ENCODE results near the gene NPR3. TPM values are rescaled to one million over a fixed set of nuclear protein-coding genes. Genes with fewer than 3 reads are reported as not detected.

The NPR3 gene
- total and polyA plus RNA-seq, 2 experiments from 2014 or later: 0.07 to 0.15 TPM

DNA sequence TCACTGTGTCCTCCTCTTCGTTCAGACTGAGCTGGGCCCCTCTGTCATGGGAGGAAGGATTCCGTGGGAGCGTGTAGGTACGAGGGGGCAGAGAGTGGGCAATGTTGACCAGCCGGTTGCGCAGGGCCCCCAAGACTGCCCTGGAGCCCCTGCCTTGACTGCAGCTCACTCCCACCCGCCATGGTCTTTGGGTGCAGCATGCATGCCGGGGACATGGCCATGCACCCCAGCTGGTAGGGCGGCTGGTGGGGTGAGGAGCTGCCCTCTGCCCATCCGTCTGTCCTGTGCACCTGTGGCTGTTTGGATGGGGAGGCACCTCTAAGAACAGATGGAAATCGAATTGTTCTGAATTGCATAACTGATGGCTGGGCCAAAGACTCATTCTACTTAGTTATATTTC is 42.6 kb upstream of the NPR3 start:
- peaks cover 82% of the 10 kb centered on the region for H3K9me3 Mint-ChIP-seq
- H3K27me3 Mint-ChIP-seq (ENCODE audit: insufficient read depth, low read depth, poor library complexity): peaks cover 1% of the 10 kb centered on the region
- H3K9me2 ChIP-seq (ENCODE audit: insufficient read depth): 0 out of 2 replicates have a peak, but pooled peaks cover 2% of the 10 kb centered on the region
- H2AFZ ChIP-seq: no peak overlapping the region
- TF ChIP-seq NANOG (IDR thresholded peaks at IDR 0.05; ENCODE audit: borderline replicate concordance): no peak
- no peak for TF ChIP-seq EZH2phosphoT487 (IDR thresholded peaks at IDR 0.05; ENCODE audit: unreplicated experiment)
- no peak for TF ChIP-seq CREB1 (CRISPR knock-in tag; IDR thresholded peaks at IDR 0.05; ENCODE audit: low read depth)
- TF ChIP-seq, protein P1, sequence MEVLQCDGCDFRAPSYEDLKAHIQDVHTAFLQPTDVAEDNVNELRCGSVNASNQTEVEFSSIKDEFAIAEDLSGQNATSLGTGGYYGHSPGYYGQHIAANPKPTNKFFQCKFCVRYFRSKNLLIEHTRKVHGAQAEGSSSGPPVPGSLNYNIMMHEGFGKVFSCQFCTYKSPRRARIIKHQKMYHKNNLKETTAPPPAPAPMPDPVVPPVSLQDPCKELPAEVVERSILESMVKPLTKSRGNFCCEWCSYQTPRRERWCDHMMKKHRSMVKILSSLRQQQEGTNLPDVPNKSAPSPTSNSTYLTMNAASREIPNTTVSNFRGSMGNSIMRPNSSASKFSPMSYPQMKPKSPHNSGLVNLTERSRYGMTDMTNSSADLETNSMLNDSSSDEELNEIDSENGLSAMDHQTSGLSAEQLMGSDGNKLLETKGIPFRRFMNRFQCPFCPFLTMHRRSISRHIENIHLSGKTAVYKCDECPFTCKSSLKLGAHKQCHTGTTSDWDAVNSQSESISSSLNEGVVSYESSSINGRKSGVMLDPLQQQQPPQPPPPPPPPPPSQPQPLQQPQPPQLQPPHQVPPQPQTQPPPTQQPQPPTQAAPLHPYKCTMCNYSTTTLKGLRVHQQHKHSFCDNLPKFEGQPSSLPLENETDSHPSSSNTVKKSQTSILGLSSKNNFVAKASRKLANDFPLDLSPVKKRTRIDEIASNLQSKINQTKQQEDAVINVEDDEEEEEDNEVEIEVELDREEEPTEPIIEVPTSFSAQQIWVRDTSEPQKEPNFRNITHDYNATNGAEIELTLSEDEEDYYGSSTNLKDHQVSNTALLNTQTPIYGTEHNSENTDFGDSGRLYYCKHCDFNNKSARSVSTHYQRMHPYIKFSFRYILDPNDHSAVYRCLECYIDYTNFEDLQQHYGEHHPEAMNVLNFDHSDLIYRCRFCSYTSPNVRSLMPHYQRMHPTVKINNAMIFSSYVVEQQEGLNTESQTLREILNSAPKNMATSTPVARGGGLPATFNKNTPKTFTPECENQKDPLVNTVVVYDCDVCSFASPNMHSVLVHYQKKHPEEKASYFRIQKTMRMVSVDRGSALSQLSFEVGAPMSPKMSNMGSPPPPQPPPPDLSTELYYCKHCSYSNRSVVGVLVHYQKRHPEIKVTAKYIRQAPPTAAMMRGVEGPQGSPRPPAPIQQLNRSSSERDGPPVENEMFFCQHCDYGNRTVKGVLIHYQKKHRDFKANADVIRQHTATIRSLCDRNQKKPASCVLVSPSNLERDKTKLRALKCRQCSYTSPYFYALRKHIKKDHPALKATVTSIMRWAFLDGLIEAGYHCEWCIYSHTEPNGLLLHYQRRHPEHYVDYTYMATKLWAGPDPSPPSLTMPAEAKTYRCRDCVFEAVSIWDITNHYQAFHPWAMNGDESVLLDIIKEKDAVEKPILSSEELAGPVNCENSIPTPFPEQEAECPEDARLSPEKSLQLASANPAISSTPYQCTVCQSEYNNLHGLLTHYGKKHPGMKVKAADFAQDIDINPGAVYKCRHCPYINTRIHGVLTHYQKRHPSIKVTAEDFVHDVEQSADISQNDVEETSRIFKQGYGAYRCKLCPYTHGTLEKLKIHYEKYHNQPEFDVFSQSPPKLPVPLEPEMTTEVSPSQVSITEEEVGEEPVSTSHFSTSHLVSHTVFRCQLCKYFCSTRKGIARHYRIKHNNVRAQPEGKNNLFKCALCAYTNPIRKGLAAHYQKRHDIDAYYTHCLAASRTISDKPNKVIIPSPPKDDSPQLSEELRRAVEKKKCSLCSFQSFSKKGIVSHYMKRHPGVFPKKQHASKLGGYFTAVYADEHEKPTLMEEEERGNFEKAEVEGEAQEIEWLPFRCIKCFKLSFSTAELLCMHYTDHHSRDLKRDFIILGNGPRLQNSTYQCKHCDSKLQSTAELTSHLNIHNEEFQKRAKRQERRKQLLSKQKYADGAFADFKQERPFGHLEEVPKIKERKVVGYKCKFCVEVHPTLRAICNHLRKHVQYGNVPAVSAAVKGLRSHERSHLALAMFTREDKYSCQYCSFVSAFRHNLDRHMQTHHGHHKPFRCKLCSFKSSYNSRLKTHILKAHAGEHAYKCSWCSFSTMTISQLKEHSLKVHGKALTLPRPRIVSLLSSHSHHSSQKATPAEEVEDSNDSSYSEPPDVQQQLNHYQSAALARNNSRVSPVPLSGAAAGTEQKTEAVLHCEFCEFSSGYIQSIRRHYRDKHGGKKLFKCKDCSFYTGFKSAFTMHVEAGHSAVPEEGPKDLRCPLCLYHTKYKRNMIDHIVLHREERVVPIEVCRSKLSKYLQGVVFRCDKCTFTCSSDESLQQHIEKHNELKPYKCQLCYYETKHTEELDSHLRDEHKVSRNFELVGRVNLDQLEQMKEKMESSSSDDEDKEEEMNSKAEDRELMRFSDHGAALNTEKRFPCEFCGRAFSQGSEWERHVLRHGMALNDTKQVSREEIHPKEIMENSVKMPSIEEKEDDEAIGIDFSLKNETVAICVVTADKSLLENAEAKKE (CRISPR knock-in tag; IDR thresholded peaks at IDR 0.05): no peak
- no peak for TF ChIP-seq POLR2AphosphoS5 (IDR thresholded peaks at IDR 0.05; ENCODE audit: low read depth)
- TF ChIP-seq STAT1 (IDR thresholded peaks at IDR 0.05; ENCODE audit: unreplicated experiment): no peak
- TF ChIP-seq EZH2 (IDR thresholded peaks at IDR 0.05; ENCODE audit: low read depth, unreplicated experiment): no peak
- TF ChIP-seq, protein P2, sequence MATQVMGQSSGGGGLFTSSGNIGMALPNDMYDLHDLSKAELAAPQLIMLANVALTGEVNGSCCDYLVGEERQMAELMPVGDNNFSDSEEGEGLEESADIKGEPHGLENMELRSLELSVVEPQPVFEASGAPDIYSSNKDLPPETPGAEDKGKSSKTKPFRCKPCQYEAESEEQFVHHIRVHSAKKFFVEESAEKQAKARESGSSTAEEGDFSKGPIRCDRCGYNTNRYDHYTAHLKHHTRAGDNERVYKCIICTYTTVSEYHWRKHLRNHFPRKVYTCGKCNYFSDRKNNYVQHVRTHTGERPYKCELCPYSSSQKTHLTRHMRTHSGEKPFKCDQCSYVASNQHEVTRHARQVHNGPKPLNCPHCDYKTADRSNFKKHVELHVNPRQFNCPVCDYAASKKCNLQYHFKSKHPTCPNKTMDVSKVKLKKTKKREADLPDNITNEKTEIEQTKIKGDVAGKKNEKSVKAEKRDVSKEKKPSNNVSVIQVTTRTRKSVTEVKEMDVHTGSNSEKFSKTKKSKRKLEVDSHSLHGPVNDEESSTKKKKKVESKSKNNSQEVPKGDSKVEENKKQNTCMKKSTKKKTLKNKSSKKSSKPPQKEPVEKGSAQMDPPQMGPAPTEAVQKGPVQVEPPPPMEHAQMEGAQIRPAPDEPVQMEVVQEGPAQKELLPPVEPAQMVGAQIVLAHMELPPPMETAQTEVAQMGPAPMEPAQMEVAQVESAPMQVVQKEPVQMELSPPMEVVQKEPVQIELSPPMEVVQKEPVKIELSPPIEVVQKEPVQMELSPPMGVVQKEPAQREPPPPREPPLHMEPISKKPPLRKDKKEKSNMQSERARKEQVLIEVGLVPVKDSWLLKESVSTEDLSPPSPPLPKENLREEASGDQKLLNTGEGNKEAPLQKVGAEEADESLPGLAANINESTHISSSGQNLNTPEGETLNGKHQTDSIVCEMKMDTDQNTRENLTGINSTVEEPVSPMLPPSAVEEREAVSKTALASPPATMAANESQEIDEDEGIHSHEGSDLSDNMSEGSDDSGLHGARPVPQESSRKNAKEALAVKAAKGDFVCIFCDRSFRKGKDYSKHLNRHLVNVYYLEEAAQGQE (IDR thresholded peaks at IDR 0.05; ENCODE audit: unreplicated experiment): no peak
- TF ChIP-seq, protein P3, sequence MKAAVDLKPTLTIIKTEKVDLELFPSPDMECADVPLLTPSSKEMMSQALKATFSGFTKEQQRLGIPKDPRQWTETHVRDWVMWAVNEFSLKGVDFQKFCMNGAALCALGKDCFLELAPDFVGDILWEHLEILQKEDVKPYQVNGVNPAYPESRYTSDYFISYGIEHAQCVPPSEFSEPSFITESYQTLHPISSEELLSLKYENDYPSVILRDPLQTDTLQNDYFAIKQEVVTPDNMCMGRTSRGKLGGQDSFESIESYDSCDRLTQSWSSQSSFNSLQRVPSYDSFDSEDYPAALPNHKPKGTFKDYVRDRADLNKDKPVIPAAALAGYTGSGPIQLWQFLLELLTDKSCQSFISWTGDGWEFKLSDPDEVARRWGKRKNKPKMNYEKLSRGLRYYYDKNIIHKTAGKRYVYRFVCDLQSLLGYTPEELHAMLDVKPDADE (IDR thresholded peaks at IDR 0.05): no peak
- no peak for TF ChIP-seq JUNB (IDR thresholded peaks at IDR 0.05; ENCODE audit: unreplicated experiment)
- TF ChIP-seq, protein P4, sequence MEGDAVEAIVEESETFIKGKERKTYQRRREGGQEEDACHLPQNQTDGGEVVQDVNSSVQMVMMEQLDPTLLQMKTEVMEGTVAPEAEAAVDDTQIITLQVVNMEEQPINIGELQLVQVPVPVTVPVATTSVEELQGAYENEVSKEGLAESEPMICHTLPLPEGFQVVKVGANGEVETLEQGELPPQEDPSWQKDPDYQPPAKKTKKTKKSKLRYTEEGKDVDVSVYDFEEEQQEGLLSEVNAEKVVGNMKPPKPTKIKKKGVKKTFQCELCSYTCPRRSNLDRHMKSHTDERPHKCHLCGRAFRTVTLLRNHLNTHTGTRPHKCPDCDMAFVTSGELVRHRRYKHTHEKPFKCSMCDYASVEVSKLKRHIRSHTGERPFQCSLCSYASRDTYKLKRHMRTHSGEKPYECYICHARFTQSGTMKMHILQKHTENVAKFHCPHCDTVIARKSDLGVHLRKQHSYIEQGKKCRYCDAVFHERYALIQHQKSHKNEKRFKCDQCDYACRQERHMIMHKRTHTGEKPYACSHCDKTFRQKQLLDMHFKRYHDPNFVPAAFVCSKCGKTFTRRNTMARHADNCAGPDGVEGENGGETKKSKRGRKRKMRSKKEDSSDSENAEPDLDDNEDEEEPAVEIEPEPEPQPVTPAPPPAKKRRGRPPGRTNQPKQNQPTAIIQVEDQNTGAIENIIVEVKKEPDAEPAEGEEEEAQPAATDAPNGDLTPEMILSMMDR (conservative IDR thresholded peaks at IDR 0.05; ENCODE audit: low read depth in 2 of 2): no peak
- TF ChIP-seq ZNF331 (CRISPR knock-in tag; IDR thresholded peaks at IDR 0.05; ENCODE audit: low read depth): no peak
- TF ChIP-seq ZNF114 (CRISPR knock-in tag; IDR thresholded peaks at IDR 0.05): no peak
- H3K4me1 ChIP-seq (ENCODE audit: insufficient read depth): no peaks in the 10 kb centered on the region
- no peaks in the 10 kb centered on the region for H3F3A ChIP-seq (replicated peaks; ENCODE audit: low read depth)
- no peak overlapping the region for H3K27ac Mint-ChIP-seq
- peaks cover 17% of the 10 kb centered on the region for H3K36me3 Mint-ChIP-seq (ENCODE audit: low read depth)
- H3K4me3 Mint-ChIP-seq: no peak overlapping the region
- no peaks in the 10 kb centered on the region for H3K79me2 ChIP-seq (replicated peaks; ENCODE audit: insufficient read depth)
- no peak overlapping the region for H3K4me2 ChIP-seq
- peaks cover 8% of the 10 kb centered on the region for H3K36me3 ChIP-seq (ENCODE audit: insufficient read depth)
- no peaks in the 10 kb centered on the region for H4K20me1 ChIP-seq (replicated peaks; ENCODE audit: insufficient read depth)
- no peak overlapping the region for H3K27ac ChIP-seq (ENCODE audit: low read depth)
- no peaks in the 10 kb centered on the region for H3K4me1 Mint-ChIP-seq
- no peaks in the 10 kb centered on the region for H3K27me3 ChIP-seq (ENCODE audit: insufficient read depth)
- DNase-seq (ENCODE audit: low spot score) (no peak), ATAC-seq (no peak)
- H3K4me3 ChIP-seq: no peak overlapping the region

Data from GM23338 (cell line).